Transverse colon (tissue), 4 donors: ENCODE data around the gene CFAP97D2. TPM values are rescaled to one million over a fixed set of nuclear protein-coding genes. Genes with fewer than 3 reads are reported as not detected.
A peak's percentile ranks its signal among the peaks of the same experiment; 100 is the strongest.
"Not testable (repeated sequence)": the region's sequence is repeated elsewhere in the genome, so short reads cannot be mapped to it uniquely, and the experiment has no call there.

Source experiments
- DNase-seq: peaks from one replicate; pipeline ENCODE4 v3.0.0-alpha.2; 2019
- H3K27ac ChIP-seq, 4 donors: fragments of 200-600 bp; sonication (generic); 2 replicates each; pipeline ENCODE4 v1.5.1; 2016 to 2018; ENCODE audit warnings: inconsistent platforms in 4 of 4
- H3K27me3 ChIP-seq: fragments of 200-600 bp; sonication (generic); 2 replicates; pipeline ENCODE4 v1.5.1; 2017; ENCODE audit warnings: inconsistent platforms
- H3K36me3 ChIP-seq, 4 donors: fragments of 200-600 bp; sonication (generic); 2 replicates each; pipeline ENCODE4 v1.5.1; 2017 to 2019; ENCODE audit warnings: inconsistent platforms in 4 of 4
- H3K4me1 ChIP-seq, 4 donors: fragments of 200-600 bp; sonication (generic); 2 replicates each; pipeline ENCODE4 v1.5.1; 2017 to 2020; ENCODE audit warnings: inconsistent platforms in 4 of 4
- H3K4me3 ChIP-seq, 4 donors: fragments of 200-600 bp; sonication (generic); 1 replicate in 1 of 4; 2 replicates in 3 of 4; pipeline versions ENCODE4 v1.5.1 to v1.6.1; 2017 to 2019; ENCODE audit warnings: inconsistent platforms in 4 of 4
- H3K9me3 ChIP-seq, 2 donors: fragments of 200-600 bp; sonication (generic); 2 replicates each; pipeline ENCODE4 v1.5.1; 2017 to 2019; ENCODE audit warnings: inconsistent platforms in 2 of 2
- EP300 ChIP-seq: sonication (generic); formaldehyde crosslinking; IDR thresholded peaks from one replicate; pipeline ENCODE4 v1.6.1; 2017; ENCODE audit warnings: antibody characterized with exemption, low read depth
- POLR2A ChIP-seq: fragments of 450-650 bp; IDR thresholded peaks from one replicate; pipeline ENCODE4 v1.6.1; 2016; ENCODE audit warnings: antibody characterized with exemption, mild to moderate bottlenecking, moderate library complexity
- POLR2AphosphoS5 ChIP-seq, 3 donors: sonication (generic); formaldehyde crosslinking; IDR thresholded peaks; one replicate each; pipeline ENCODE4 v1.6.1; 2016; ENCODE audit warnings: antibody characterized with exemption in 3 of 3
- WGBS, 2 donors: methylation state at CpG; one replicate each; pipeline ENCODE4 v1.1.5; 2018; ENCODE audit warnings: low coverage in 1 of 2; 5-methylcytosine and 5-hydroxymethylcytosine counted together
- in situ Hi-C, 4 donors: fragments of 200-750 bp; cut with MboI; loops; one replicate each; pipeline versions ENCODE4 v1.15.0 to v1.15.1; 2017; ENCODE audit warnings: low sequenced_read_pairs in 3 of 4, low pct_ligation_motif_present in 1 of 4, low pct_unique_long_range_greater_than_20kb in 1 of 4
- intact Hi-C: fragments of 100-400 bp; cut with DNase I; formaldehyde crosslinking; loops from one replicate; pipeline ENCODE4 v1.15.1; 2023; ENCODE audit warnings: low total_unique reads
- total RNA-seq, 4 donors: library from RNA; depleted of rRNA; stranded (reverse); fragments of >200 nt; gene quantifications; one replicate each; pipeline ENCODE4 v1.1.0, GENCODE V29; 2016
- TF ChIP-seq, protein P1 (sequence below), 5 experiments: fragments of 200-600 bp in 3 of 5; fragments of 450-650 bp in 2 of 5; sonication (generic) in 3 of 5; IDR thresholded peaks; 1 replicate in 2 of 5; 2 replicates in 3 of 5; pipeline ENCODE4 v1.5.1; 2016 to 2017; ENCODE audit warnings: antibody characterized with exemption in 5 of 5, inconsistent platforms in 3 of 5, mild to moderate bottlenecking in 2 of 5, moderate library complexity in 1 of 5

The CFAP97D2 gene
- total RNA-seq, 4 donors from 2014 or later, result not detected

DNA sequence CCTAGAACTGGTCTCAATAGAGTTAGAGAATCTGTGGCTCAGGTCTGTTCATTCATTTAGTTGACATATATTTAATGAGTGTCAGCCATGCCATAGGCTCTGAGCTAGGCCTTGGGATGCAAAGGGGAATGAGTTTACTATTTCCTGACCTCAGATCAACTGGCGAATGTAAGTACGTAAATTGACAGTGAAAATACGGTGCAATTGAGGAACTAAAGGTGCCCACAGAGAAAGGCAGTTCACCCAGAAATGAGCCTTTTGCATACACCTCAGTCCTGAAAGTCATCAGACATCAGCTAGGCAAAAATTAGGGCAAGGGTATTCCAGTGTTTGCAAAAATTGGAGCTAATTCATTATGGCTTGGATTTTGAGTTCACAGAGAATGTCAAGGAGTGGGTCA lies 81.8 kb downstream of the CFAP97D2 start:
- intact Hi-C loops (no loop called here), in situ Hi-C loops (no loop called here)
- Histone ChIP-seq H3K36me3 (peaks cover 0 to 66% (median 27%) of the 10 kb centered on the region in 4 donors), H3K4me3 (no peak overlapping the region), H3K9me3 (no peaks in the 10 kb centered on the region), H3K4me1 (peaks cover 0 to 15% (median 5%) of the 10 kb centered on the region in 4 donors), H3K27me3 (no peaks in the 10 kb centered on the region), H3K27ac (peak overlapping the region in 2 of 4 donors; percentile 27 to 40)
- 80 to 86% methylated on average over 3 of the region's 3 CpGs for WGBS, 2 donors
- no peak for TF ChIP-seq POLR2AphosphoS5 (IDR thresholded peaks at IDR 0.05)
- no peak for TF ChIP-seq POLR2A
- TF ChIP-seq, protein P1, sequence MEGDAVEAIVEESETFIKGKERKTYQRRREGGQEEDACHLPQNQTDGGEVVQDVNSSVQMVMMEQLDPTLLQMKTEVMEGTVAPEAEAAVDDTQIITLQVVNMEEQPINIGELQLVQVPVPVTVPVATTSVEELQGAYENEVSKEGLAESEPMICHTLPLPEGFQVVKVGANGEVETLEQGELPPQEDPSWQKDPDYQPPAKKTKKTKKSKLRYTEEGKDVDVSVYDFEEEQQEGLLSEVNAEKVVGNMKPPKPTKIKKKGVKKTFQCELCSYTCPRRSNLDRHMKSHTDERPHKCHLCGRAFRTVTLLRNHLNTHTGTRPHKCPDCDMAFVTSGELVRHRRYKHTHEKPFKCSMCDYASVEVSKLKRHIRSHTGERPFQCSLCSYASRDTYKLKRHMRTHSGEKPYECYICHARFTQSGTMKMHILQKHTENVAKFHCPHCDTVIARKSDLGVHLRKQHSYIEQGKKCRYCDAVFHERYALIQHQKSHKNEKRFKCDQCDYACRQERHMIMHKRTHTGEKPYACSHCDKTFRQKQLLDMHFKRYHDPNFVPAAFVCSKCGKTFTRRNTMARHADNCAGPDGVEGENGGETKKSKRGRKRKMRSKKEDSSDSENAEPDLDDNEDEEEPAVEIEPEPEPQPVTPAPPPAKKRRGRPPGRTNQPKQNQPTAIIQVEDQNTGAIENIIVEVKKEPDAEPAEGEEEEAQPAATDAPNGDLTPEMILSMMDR (IDR thresholded peaks at IDR 0.05), result no peak
- TF ChIP-seq EP300, result no peak
- no peak for DNase-seq

DNA sequence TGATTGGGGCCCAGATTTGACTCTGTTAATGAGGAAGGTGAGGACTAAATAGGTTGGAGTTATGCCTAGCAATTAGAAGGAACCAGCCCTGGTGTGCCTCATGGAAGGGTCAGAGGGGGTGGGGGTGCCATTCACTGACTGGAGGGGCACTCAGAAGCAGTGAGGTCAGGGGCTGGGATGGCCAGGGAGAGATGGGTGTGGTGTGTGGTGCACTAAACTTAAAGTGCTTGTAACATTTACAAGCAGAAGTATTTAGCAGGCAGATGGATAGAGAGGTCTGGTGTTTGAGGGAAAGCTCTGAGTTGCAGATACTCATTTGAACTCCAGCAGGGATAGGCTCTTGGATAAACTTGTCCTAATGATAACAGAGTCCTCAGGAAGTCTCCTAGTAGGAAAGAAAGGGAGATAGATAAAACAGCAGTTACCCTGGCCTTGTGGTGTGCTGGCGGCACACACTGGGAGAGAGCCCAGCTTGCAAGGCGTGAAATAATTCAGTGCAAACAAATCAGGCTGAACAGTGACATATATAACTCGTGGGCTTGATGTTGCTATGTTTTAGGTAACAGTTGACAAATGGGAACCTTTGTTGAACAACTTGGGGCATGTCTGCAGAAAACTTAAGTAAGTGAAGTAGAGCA lies 82.4 kb downstream of the CFAP97D2 start:
- intact Hi-C loops, result no loop called here
- TF ChIP-seq POLR2AphosphoS5 (IDR thresholded peaks at IDR 0.05) (no peak), EP300 (no peak), POLR2A (no peak)
- TF ChIP-seq, protein P1 (IDR thresholded peaks at IDR 0.05), result no peak
- Histone ChIP-seq H3K36me3 (peaks cover 0 to 72% (median 30%) of the 10 kb centered on the region in 4 donors), H3K4me1 (peaks cover 0 to 15% (median 5%) of the 10 kb centered on the region in 4 donors), H3K9me3 (no peaks in the 10 kb centered on the region), H3K27me3 (no peaks in the 10 kb centered on the region), H3K27ac (peak overlapping the region in 1 of 4 donors; percentile 19), H3K4me3 (no peak overlapping the region)
- WGBS, 2 donors, result 30 to 58% methylated on average over 3 of the region's 3 CpGs
- in situ Hi-C loops, result no loop called here
- DNase-seq, result peak; percentile 26

DNA sequence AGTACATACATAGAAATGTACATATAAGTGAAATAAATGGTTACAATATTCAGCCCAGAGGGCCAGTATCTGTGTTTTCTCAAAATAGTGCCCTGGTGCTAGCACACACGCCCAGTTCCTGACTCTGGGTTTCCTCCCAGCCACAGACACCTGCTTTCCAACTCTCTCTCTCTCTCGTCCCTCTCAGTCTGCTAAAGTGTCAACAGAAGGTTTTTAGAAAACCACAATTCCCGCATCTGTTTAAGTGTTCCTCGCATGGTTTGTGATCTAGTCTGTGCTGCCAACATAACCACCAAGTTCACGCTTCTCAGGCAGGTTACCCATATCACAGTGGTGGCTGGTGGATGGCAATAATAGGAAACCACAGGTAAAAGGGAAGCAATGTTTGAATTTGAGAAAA lies 84.5 kb downstream of the CFAP97D2 start:
- Histone ChIP-seq H3K36me3 (peaks cover 0 to 76% (median 33%) of the 10 kb centered on the region in 4 donors), H3K9me3 (no peaks in the 10 kb centered on the region), H3K27me3 (no peaks in the 10 kb centered on the region), H3K4me3 (no peak overlapping the region), H3K27ac (no peak overlapping the region), H3K4me1 (peaks cover 0 to 15% (median 2%) of the 10 kb centered on the region in 4 donors)
- intact Hi-C loops, result no loop called here
- DNase-seq, result peak; percentile 17
- in situ Hi-C loops, result no loop called here
- TF ChIP-seq, protein P1 (IDR thresholded peaks at IDR 0.05), result no peak
- TF ChIP-seq POLR2AphosphoS5 (IDR thresholded peaks at IDR 0.05) (no peak), POLR2A (no peak), EP300 (no peak)
- WGBS, 2 donors, result 42 to 61% methylated on average over 4 to 5 of the region's 5 CpGs

DNA sequence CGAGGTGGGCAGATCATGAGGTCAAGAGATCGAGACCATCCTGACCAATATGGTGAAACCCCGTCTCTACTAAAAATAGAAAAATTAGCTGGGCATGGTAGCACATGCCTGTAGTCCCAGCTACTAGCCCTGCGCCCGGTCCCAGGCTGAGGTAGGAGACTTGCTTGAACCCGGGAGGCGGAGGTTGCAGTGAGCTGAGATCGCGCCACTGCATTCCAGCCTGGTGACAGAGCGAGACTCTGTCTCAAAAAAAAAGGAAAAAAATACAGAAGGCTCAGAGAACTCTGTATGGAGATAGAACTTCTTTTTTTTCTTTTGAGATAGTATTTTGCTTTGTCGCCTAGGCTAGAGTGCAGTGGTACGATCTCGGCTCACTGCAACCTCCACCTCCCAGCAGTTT lies 85.3 kb downstream of the CFAP97D2 start:
- intact Hi-C loops, DNase-seq, H3K27ac ChIP-seq, H3K27me3 ChIP-seq, H3K4me3 ChIP-seq, H3K9me3 ChIP-seq, in situ Hi-C loops: not testable (repeated sequence)
- WGBS, 2 donors, result 94 to 95% methylated on average over 7 to 13 of the region's 13 CpGs
- Histone ChIP-seq H3K36me3 (peaks cover 0 to 73% (median 33%) of the 10 kb centered on the region in 4 donors), H3K4me1 (peaks cover 0 to 13% (median 2%) of the 10 kb centered on the region in 4 donors)
